SKM-1 treated with dmso at 0.1 percent for 144 hours (cell line): ENCODE data around the gene ACP1.

Experiments used
- DNase-seq: peaks from one replicate; lab custom pipeline; 2025; ENCODE audit not compliant: unreplicated experiment; lab: John Stamatoyannopoulos, UW

ACP1 gene

GRCh38 chr2:264493-265468 lies at the start of gene ACP1:
Gene ACP1, plus strand, starts transcription at chr2:264947. Its CDS starts 18 bp downstream, at chr2:264965.
- peak; percentile 79 for DNase-seq

- no peak for DNase-seq
Measured at GRCh38 chr2:216068-216467, 48.7 kb upstream of the ACP1 start.

GRCh38 chr2:223451-223850 lies 41.3 kb upstream of the ACP1 start:
- no peak for DNase-seq

- DNase-seq: no peak
Measured at GRCh38 chr2:223971-224760, 40.6 kb upstream of the ACP1 start.

- no peak for DNase-seq
Measured at GRCh38 chr2:228115-228514, 36.6 kb upstream of the ACP1 start.

- no peak for DNase-seq
Measured at GRCh38 chr2:228518-229278, 36.0 kb upstream of the ACP1 start.

GRCh38 chr2:231521-232185 lies 33.1 kb upstream of the ACP1 start:
- no peak for DNase-seq

- no peak for DNase-seq
Measured at GRCh38 chr2:233030-233429, 31.7 kb upstream of the ACP1 start.

- no peak for DNase-seq
Measured at GRCh38 chr2:234421-234820, 30.3 kb upstream of the ACP1 start.

GRCh38 chr2:236993-237539 lies 27.7 kb upstream of the ACP1 start:
- DNase-seq: no peak

- DNase-seq: no peak
Measured at GRCh38 chr2:237878-238277, 26.9 kb upstream of the ACP1 start.

- DNase-seq: no peak
Measured at GRCh38 chr2:238431-238830, 26.3 kb upstream of the ACP1 start.

- no peak for DNase-seq
Measured at GRCh38 chr2:238869-239268, 25.9 kb upstream of the ACP1 start.

GRCh38 chr2:244547-244946 lies 20.2 kb upstream of the ACP1 start:
- no peak for DNase-seq

- peak; percentile 53 for DNase-seq
Measured at GRCh38 chr2:246489-247144, 18.1 kb upstream of the ACP1 start.

- no peak for DNase-seq
Measured at GRCh38 chr2:248724-249123, 16.0 kb upstream of the ACP1 start.

- DNase-seq: no peak
Measured at GRCh38 chr2:249538-250042, 15.2 kb upstream of the ACP1 start.

- no peak for DNase-seq
Measured at GRCh38 chr2:252001-252602, 12.6 kb upstream of the ACP1 start.

- DNase-seq: no peak
Measured at GRCh38 chr2:253202-253638, 11.5 kb upstream of the ACP1 start.
